ENCODE measurements around the gene HSP90B1. TPM values are rescaled to one million over a fixed set of nuclear protein-coding genes. Genes with fewer than 3 reads are reported as not detected.

The HSP90B1 gene
- 582 and 1,178 TPM in 2 replicates for total RNA-seq

GRCh38 chr12:103930034-103930786, at the start of gene HSP90B1:
HSP90B1 (plus strand) TSS chr12:103930410; CDS start chr12:103930516, 106 bp downstream.

GRCh38 chr12:103965590-103966504, 35.6 kb downstream of the HSP90B1 start, which contains the start of gene TDG:
TDG (plus strand) TSS chr12:103965872; CDS start chr12:103966038, 166 bp downstream.

Other genes with a start within 250 kb of the HSP90B1 start
- 1.3 and 6.8 TPM in 2 replicates for gene NT5DC3, start 89.2 kb upstream of the HSP90B1 start, total RNA-seq
- 19.8 and 41.0 TPM in 2 replicates for gene TDG, start 35.5 kb downstream of the HSP90B1 start, total RNA-seq
- gene GLT8D2, start 119.8 kb downstream of the HSP90B1 start, total RNA-seq, result 0.32 and 1.4 TPM in 2 replicates
- gene HCFC2, start 134.1 kb downstream of the HSP90B1 start, total RNA-seq, result 14.6 and 28.5 TPM in 2 replicates
- 10.4 and 19.6 TPM in 2 replicates for gene NFYB, start 207.8 kb downstream of the HSP90B1 start, total RNA-seq

Data from bladder microvascular endothelial cell (primary cell).